Measurements from ENCODE around the gene YIPF4.
"Not testable (repeated sequence)": the region's sequence is repeated elsewhere in the genome, so short reads cannot be mapped to it uniquely, and the experiment has no call there.

The YIPF4 gene
- 49.9 to 96.4 (median 62.0) reads per million in 4 experiments for total RNA-seq

- DNase-seq = peak; percentile 91
These were observed at the start of gene YIPF4 for GRCh38 chr2:32277674-32278477. TSS of gene YIPF4 (plus strand) at chr2:32277904. CDS start at chr2:32278156, 252 bp downstream.

GRCh38 chr2:32228181-32228580 lies 49.5 kb upstream of the YIPF4 start:
- DNase-seq = no peak

GRCh38 chr2:32229635-32230034 lies 48.1 kb upstream of the YIPF4 start:
- no peak for DNase-seq

GRCh38 chr2:32231959-32232358 lies 45.7 kb upstream of the YIPF4 start:
- DNase-seq = no peak

- no peak for DNase-seq
These were observed 42.4 kb upstream of the YIPF4 start for GRCh38 chr2:32235315-32235714.

- no peak for DNase-seq
These were observed 40.2 kb upstream of the YIPF4 start for GRCh38 chr2:32237488-32237887.

GRCh38 chr2:32237996-32238395 lies 39.7 kb upstream of the YIPF4 start:
- DNase-seq = no peak

- DNase-seq = no peak
These were observed 35.4 kb upstream of the YIPF4 start for GRCh38 chr2:32242331-32242730.

GRCh38 chr2:32246911-32247310 lies 30.8 kb upstream of the YIPF4 start:
- no peak for DNase-seq

GRCh38 chr2:32248299-32248698 lies 29.4 kb upstream of the YIPF4 start:
- DNase-seq = no peak

GRCh38 chr2:32249731-32250236 lies 27.9 kb upstream of the YIPF4 start:
- DNase-seq = no peak

- no peak for DNase-seq
These were observed 27.4 kb upstream of the YIPF4 start for GRCh38 chr2:32250290-32250689.

- no peak for DNase-seq
These were observed 19.5 kb upstream of the YIPF4 start for GRCh38 chr2:32258242-32258641.

- DNase-seq = no peak
These were observed 17.3 kb upstream of the YIPF4 start for GRCh38 chr2:32260376-32260775.

- no peak for DNase-seq
These were observed 15.6 kb upstream of the YIPF4 start for GRCh38 chr2:32262105-32262504.

GRCh38 chr2:32264422-32265105 lies 13.1 kb upstream of the YIPF4 start, which contains the start of gene NLRC4:
TSS of gene NLRC4 (minus strand) at chr2:32264886. CDS start at chr2:32256775, 8,111 bp downstream.
- DNase-seq = no peak

- DNase-seq = no peak
These were observed 6.6 kb upstream of the YIPF4 start for GRCh38 chr2:32271063-32271462.

GRCh38 chr2:32272279-32272678 lies 5.4 kb upstream of the YIPF4 start:
- no peak for DNase-seq

- no peak for DNase-seq
These were observed 3.4 kb upstream of the YIPF4 start for GRCh38 chr2:32274289-32274688.

- not testable (repeated sequence) for DNase-seq
These were observed 1.9 kb upstream of the YIPF4 start for GRCh38 chr2:32275790-32276189.

GRCh38 chr2:32277363-32277673 lies 386 bp upstream of the YIPF4 start:
- no peak for DNase-seq

GRCh38 chr2:32278478-32278853 lies 762 bp downstream of the YIPF4 start:
- DNase-seq = no peak

GRCh38 chr2:32284321-32284720 lies 6.6 kb downstream of the YIPF4 start:
- DNase-seq = no peak
